Measurements from ENCODE around the gene GDF7.

The GDF7 gene

DNA sequence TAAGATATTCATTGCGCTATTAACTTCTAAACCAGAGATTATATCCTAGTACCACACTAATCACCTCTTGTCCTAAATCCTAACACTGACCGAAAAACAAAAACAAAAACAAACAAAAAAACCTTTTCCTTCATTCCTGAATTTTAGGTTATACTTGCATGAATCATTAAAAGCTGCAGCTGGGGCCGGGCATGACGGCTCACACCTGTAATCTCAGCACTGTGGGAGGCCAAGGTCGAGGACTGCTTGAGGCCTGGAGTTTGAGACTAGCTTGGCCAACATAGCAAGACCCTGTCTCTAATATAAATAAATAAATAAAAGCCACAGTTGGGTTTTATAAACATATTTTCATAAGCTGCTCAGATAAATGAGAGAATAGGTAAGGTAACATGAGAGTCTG is 60.0 kb downstream of the GDF7 start:
- Histone ChIP-seq H3K4me1 (ENCODE audit: control insufficient read depth, low read depth, low read length) (no peaks in the 10 kb centered on the region), H3K18ac (ENCODE audit: low read length) (no peak overlapping the region), H2BK120ac (ENCODE audit: low read depth, low read length) (no peak overlapping the region), H3K4me2 (ENCODE audit: low read length) (no peak overlapping the region), H3K9ac (ENCODE audit: low read length) (no peak overlapping the region), H4K8ac (ENCODE audit: low read depth, low read length) (no peak overlapping the region), H3K4me3 (ENCODE audit: low read length) (no peak overlapping the region), H3K79me1 (ENCODE audit: low read length) (no peaks in the 10 kb centered on the region), H3K79me2 (ENCODE audit: control insufficient read depth, insufficient read depth, low read length) (no peaks in the 10 kb centered on the region), H3K56ac (ENCODE audit: low read length) (no peak overlapping the region), H2BK15ac (replicated peaks; ENCODE audit: low read depth) (no peak overlapping the region), H3K27me3 (ENCODE audit: insufficient read depth, low read length, poor library complexity) (no peaks in the 10 kb centered on the region), H3K4ac (ENCODE audit: low read depth, low read length) (no peak overlapping the region), H3K23ac (ENCODE audit: low read length) (no peak overlapping the region), H2AK5ac (ENCODE audit: low read length) (no peak overlapping the region), H3K36me3 (ENCODE audit: control insufficient read depth, insufficient read depth, low read length) (no peaks in the 10 kb centered on the region), H4K5ac (ENCODE audit: low read length) (no peak overlapping the region), H2BK5ac (ENCODE audit: low read length) (no peak overlapping the region), H3K27ac (ENCODE audit: low read depth, low read length) (no peak overlapping the region)
- DNase-seq = no peak
- WGBS (ENCODE audit: extremely low coverage, insufficient coverage, low lambda C conversion rate) = 100% methylated on average over 1 of the region's 5 CpGs

DNA sequence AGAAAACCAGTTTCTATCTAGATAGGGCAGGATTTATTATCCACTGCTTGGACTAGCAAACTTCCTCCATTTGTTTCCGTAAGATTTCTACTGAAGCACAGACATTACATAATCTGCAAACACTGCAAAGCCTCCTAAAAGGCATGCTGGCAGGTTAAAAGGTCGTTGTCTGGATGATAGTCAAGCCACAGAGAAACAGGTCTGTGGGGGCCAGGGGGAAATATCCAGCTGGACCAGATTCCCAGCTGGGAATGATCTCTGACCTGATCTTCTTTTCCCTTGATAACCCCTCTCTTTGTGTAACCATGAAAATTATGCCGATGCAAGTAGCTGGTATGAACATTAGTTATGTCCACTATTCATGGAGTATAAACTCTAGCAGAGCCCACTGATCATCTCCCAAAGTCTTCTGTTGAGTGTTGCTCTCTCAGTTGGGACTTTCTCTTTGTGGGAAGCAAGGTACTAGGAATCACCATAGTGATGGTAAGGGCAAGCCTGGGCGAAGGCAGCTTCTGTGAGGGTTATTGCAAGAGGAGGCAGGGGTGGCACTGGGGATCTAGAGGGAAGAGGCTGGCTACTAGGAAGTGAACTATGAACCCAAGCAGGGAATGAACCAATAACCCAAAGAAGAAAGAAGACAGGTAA is 61.3 kb downstream of the GDF7 start:
- no peak overlapping the region for H3K4me2 ChIP-seq (ENCODE audit: low read length)
- H3K27me3 ChIP-seq (ENCODE audit: insufficient read depth, low read length, poor library complexity) = no peaks in the 10 kb centered on the region
- H3K27ac ChIP-seq (ENCODE audit: low read depth, low read length) = no peak overlapping the region
- no peak overlapping the region for H3K56ac ChIP-seq (ENCODE audit: low read length)
- no peak overlapping the region for H2BK120ac ChIP-seq (ENCODE audit: low read depth, low read length)
- H2AK5ac ChIP-seq (ENCODE audit: low read length) = no peak overlapping the region
- no peak overlapping the region for H4K8ac ChIP-seq (ENCODE audit: low read depth, low read length)
- no peak overlapping the region for H3K23ac ChIP-seq (ENCODE audit: low read length)
- H3K9ac ChIP-seq (ENCODE audit: low read length) = no peak overlapping the region
- no peak overlapping the region for H2BK5ac ChIP-seq (ENCODE audit: low read length)
- no peak overlapping the region for H3K4ac ChIP-seq (ENCODE audit: low read depth, low read length)
- DNase-seq = peak; percentile 14
- H3K4me1 ChIP-seq (ENCODE audit: control insufficient read depth, low read depth, low read length) = no peaks in the 10 kb centered on the region
- H3K18ac ChIP-seq (ENCODE audit: low read length) = no peak overlapping the region
- H3K4me3 ChIP-seq (ENCODE audit: low read length) = no peak overlapping the region
- H3K36me3 ChIP-seq (ENCODE audit: control insufficient read depth, insufficient read depth, low read length) = no peaks in the 10 kb centered on the region
- no peaks in the 10 kb centered on the region for H3K79me1 ChIP-seq (ENCODE audit: low read length)
- H2BK15ac ChIP-seq (replicated peaks; ENCODE audit: low read depth) = no peak overlapping the region
- WGBS (ENCODE audit: extremely low coverage, insufficient coverage, low lambda C conversion rate) = no CpG with 5 or more reads among the region's 4 CpGs
- no peaks in the 10 kb centered on the region for H3K79me2 ChIP-seq (ENCODE audit: control insufficient read depth, insufficient read depth, low read length)
- no peak overlapping the region for H4K5ac ChIP-seq (ENCODE audit: low read length)

Data from mesendoderm (in vitro differentiated cells).